NCI-H128 (cell line): ENCODE data around the gene CDH13.

Source experiments
- DNase-seq: peaks from one replicate; lab custom pipeline; 2025; ENCODE audit not compliant: unreplicated experiment; lab: John Stamatoyannopoulos, UW

CDH13 gene

DNA sequence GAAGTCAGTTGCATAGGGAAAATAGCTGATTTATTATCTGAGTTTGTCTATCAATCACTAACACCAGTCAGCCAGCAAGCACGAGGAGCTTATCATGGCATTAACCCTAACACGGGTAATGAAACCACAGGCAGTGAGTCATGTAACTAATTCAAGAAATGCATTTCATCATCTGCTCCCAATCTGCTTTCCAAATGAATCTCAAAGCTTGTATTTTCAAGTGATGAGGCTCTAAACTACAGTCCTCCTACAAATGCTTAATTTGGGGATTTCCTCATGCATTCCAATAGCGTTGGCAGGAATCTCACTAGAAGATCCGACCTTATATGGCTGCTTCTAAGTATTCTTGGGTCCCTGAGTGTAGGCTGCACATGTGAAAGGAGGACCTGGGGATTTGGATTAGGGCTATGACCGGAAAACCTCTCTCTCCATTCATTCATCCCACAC is 1062.6 kb downstream of the CDH13 start:
- no peak for DNase-seq

DNA sequence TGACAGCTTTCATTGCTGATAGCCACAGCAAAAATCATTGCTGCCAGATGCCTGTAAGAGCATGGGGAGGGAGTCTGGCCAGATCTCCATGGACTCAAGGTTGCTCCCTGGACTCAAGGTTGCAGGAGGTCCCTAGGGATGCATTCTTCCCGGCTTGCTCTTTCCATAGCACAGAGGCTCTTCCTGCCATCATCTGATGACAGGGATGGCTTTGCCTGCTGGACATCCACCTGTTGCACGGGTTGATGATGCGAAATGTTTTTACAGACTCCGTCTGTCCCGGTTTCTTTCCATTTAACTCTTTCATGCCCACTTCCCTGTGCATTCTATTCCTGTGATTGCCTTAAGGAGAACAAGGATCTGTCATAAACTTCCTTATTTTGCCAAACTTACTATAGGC is 1065.5 kb downstream of the CDH13 start:
- no peak for DNase-seq

DNA sequence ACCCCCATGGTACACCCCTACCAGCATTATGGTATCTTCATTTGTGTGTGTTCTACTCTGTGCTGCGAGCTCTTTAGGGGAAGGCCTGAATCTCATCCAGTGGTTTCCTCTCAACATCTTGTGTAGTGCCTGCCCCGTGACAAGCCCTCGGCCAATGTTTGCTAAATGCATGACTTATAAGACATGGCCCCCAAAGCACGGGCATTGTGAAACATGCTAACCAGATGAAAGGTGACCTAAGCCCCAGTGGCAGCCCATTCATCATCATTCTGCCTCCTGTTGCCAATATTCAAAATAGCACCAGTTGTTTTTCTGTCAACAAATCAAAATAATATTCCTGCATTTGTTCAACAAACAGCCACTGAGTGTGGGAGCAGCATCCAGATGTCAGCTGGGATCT is 1072.2 kb downstream of the CDH13 start:
- no peak for DNase-seq

DNA sequence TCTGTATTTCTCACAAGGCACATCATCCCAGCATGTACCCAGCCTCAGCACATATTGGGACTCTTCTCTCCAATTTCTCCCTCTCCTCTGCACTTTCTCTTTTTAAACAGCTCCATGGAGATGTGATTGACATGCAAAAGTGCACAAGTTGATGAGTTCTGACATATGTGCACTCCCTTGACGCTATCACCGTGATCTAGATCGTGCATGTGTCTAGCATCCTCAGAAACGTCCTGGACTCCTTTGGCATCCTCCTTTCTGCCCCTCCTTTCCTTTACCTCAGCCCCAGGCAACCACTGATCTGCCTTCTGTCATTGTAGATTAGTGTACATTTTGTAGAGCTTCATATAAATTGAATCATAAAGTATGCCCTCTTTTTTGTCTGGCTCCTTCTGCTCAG is 1073.0 kb downstream of the CDH13 start:
- DNase-seq, result no peak

DNA sequence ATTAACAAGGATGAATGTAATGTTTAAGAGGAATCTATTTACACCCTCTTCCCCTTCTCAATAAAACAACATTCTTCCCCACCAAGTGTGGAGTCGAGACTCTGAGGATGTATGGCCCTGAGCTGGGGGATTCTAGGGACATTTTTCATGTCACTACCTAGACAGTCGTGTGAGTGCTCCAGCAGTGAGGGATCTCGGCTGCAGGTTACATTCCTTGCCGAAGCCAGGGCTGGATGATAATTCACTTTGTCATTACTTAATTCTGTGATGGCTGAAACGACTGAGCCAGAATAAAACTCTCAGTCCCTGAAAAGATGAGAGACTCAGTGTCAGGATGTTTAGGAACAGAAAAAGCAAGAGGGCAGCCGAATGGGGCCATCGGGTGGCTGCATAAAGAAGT is 1074.1 kb downstream of the CDH13 start:
- DNase-seq, result no peak

DNA sequence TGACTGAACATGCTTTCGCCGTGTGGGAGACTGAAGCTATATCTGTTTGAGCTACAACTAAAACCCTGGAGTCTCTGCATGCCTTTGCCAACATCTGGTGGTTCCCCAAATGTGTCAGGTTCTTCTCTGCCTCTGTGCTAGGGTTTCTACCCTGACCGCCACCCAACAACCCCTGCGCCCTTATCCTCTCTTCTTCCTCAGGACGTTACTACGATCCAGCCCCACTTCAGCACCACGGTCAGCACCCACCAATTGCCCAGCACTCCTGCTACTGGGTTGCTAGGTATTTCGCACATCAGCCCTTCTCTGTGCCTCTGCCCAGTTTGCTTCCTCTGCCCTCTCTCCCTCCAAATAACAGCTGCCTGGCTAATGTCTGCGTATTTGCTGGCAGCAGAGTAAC is 1074.7 kb downstream of the CDH13 start:
- no peak for DNase-seq

DNA sequence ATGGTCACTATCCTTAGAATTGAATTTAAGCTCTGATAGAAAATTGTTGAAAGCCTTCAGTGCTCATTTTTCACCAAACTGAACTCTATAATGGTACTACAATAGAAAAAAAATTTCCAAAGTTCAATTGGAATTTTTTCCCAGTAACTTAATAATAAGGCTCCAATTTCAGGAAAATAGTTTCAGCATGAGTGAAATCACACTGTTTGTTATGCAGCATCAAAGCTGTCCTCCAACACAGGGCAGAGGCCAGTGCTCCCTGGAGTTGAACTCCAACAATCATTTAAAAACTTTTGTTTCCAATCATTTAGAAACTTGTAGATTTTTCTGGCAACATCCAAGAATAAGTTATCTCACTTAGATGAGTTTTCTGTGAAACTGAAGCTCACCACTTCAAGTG is 1077.9 kb downstream of the CDH13 start:
- DNase-seq, result no peak

DNA sequence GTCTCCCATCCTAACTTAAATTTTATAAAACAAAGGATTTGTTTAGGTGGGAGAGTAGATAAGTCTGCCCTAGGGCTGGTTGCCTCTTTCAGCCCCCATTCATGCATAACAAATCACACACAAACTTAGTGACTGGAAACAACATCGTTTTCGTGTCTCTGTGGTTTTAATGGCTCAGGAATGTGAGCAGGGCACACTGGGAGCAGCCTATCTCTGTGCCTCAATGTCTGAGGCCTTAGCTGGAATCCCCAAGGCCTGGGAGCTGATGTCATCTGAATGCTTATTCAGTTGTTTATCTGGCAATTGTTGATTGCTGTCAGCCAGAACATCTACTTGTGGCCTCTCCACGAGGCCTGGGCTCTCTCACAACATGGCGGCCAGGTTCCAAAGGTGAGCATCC is 1079.1 kb downstream of the CDH13 start:
- no peak for DNase-seq

DNA sequence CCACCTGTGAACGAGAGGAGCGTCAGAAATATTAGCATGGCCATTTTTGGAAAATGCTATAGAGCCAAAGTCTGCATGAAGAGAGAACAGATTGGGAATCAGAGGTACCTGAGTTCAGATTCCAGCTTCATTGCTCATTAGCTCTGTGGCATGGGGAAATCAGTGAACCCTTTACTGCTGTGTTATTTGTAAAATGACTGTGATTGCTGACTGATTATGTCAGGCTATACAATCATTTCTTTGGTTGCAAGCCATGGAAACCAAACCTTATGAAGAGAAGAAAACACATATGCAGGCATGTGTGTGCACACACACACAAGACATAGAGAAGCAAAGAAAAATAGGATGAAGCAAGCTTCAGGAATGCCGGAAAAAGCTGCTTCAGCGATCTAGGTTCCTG is 1079.6 kb downstream of the CDH13 start:
- no peak for DNase-seq

DNA sequence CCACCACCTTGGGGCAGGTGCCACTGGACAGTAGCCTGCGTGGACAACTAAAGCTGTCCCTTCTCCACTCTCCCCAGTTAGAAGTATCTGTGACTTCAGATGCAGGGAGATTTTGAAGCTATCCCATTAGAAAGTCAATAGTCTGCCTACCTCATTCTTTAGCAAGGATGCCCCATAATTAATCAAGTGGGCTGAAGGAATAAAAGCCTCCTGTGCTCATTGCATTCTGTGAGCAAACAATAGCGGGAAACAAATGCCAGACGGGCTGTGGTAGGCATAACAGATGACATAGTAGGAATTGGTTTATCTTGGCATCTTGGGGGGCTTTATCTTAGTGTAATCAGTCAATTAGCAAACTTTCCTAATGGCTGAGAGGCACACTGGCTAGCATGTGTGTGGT is 1084.3 kb downstream of the CDH13 start:
- no peak for DNase-seq

DNA sequence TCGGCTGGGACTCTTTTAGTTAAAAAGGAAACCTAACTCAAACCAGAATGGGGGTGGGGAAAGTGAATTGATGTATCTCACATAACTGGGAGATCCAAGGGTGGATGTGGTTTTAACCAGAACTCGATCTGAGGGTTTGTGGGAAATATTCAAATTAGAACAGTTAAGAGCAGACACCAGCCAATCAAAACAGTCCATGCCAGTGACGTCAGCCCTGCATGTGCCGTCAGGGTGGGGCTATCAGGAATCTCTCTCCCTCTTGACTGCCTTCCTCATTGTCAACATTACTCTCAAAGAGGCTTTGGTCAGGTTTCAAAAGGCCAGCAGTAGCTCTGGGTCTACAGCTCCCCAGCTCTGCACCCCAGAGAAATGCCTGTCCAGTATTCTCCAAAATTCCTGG is 1086.8 kb downstream of the CDH13 start:
- no peak for DNase-seq

DNA sequence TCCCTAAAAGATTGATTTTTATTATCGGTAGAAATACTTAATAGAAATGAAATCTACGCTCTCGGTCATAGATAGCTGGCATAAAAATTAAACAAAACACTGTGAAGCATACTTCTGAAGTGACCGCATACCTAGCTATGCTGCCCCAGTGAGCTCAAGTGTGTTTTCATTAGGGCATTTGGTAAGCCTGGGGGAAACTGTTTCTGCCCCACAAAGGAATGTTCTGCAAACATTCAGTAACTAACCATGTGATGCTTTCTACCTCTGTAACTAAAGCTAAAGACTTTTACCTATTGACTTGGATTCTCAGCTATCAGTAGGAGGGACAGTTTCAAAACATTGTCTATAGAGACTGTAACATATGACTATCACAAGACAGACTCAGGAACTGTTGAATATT is 1087.5 kb downstream of the CDH13 start:
- DNase-seq, result no peak

DNA sequence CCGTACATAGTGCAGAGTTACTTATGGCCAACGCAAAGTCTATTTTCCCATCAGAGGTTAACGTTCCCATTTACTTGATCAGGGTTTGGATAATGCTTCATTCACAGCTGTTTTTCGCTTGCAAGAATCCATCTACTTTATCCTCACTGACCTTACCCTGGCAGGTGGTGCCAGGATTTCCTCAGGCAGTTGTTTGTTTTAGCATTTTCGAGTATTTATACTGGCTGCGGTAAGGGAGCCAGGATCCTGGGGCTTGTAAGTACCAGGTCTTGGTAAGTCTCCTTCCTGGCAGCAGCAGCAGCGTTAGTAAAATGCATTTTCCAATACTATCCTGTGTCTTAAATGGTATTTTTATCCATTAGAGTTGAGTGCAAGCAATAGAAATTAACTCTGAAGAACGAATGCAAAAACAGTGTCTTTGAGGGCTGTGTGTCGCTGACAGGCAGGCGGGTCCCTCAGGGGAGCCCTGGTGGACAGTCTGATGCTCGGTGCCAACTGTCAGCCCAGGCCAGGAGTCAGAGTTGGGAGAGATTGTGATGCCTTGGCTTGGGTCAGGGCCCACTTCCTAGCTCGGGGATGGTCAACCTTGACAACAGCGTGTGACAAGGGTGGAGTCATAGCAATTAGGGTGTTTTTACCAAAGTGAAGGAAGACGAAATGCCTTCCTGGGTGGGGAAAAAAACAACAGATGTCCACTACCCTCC is 1088.6 kb downstream of the CDH13 start:
- no peak for DNase-seq

DNA sequence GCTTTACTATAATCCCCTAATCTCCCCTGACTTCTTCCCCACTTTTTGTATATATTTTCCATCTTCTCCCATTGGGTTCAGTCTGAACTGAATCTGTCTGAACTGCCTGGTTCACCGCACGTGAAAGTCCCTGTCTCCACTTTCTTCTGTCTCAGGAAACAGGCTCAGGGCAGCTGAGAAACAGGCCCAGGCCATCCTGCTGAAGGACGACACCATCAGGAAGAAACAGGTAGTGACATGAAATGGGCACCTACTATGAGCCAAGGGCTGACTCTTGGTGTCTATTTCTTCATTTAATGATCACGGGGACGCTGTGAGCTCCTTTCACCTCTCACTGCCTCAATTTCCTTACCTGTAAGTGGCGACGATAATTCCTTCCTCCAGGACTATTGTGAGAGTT is 1090.5 kb downstream of the CDH13 start:
- no peak for DNase-seq

DNA sequence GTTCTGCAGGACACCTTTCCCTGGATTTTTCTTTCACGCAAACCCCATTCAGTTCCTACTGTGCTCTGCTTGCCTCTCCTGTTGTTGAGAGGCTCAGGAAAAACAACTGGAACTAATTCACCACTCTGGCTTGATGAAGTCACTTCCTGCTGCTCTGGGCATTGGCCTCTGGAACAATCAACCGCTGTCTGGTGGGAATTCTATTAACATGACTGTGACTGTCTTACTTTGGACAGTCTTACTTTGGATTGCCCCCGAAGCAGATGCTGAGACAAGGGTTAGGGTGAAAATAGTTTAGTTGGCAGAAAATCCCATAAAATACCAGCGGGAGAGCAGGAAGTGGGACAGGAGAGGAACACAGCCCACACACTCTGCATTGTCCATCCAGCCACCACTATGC is 1091.0 kb downstream of the CDH13 start:
- DNase-seq, result no peak

DNA sequence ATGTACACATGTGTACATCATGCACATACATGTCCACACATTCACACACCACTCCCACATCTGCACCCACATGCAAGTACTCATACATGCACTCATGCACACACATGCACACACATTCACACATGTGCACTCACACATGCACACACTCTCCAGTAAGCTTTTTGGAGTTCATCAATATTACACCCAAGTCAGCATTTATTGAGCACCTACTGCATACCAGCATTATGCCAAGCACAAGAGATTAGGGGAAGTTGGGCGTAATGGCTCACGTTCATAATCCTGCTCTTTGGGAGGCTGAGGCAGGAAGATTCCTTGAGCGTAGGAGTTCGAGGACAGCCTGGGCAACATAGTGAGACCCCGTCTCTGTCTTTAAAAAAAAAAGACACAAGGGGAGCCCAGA is 1093.4 kb downstream of the CDH13 start:
- no peak for DNase-seq

DNA sequence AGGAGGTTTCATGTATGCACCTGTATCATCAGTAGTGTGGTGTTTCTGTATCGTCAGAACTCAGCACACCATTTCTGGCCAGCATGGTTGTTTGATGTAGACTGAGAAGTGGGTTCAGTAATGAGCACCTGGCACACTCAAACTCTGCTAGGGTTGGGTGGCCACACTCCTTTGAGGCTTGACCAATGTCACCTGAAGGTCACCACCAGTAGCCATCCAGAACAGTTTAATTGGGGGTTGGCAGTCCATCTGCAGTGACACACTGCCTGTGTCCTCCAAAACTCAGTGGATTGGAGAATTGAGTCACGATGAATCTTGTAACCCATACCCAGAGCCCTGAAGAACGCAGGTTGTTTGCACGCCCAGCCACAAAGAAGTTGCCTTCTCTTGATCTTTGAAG is 1094.2 kb downstream of the CDH13 start:
- no peak for DNase-seq

DNA sequence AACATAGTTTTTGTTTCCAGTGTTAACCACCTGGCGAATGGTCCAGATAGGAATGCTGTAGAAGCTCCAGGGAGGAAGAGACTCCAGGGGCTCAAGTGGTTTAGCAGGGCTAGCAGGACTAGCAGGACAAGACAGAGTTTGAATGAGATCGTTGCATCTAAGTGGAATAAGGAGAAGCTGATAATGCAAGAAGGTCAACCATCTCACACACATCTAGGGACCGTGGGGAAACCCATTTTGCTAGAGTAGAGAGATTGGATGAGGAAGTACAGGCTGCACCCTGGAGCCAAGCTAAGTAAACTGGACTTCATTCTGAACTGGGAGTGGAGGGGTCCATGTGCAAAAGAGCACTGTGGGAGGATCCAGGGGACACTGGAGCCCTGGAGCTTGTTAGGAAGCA is 1094.9 kb downstream of the CDH13 start:
- no peak for DNase-seq

DNA sequence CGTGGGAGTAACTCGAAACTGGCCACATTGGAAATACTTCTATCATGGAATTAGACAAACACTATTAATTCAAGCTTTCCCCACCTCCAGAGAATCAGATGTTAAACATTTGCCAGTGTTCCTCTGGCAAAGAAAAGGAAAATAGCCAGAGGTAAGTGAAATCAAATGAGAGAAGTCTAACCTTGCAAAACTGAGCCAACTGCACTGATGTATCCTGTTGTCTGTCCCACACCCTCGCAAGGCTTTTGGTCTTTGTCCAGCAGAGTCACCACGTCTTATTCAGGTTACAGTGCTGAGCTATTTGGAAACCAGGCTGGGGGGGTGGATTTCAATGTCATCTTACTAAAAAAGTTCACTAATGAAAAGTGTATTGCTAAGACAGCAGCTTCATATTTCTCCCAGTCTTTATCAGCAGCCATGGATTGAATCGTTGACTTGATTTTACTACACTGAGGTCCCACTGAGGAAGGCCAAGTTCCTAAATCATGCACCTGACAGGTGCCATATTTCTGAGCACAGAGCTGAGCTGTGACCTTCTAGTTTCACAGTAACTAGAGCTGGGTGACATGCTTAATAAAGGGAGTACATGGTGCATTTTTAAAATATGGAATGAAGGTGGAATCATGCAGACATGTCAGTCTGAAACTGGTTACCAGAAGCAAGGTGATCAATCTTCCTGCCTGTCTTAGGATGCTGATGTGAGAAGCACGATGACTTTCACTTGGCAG is 1095.9 kb downstream of the CDH13 start:
- DNase-seq, result no peak

DNA sequence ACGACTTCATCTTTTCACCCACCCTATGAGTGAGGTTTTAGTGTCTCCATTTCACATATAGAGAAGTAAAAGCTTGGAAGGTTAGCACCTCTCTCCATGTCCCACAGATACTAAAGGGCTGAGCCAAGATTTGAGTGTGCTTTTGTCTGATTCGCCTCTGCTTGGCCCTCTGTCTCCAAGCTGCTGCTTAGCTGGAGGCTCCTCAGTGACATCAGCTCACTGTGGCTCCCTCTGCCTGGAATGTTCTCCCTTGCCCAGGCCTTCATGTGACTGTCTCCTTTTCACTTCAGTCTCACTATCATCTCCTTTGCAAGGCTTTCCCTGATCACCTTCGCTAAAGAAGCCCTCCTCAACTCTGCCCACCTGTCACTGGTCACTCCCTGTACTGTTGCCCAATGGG is 1096.5 kb downstream of the CDH13 start:
- DNase-seq, result no peak

DNA sequence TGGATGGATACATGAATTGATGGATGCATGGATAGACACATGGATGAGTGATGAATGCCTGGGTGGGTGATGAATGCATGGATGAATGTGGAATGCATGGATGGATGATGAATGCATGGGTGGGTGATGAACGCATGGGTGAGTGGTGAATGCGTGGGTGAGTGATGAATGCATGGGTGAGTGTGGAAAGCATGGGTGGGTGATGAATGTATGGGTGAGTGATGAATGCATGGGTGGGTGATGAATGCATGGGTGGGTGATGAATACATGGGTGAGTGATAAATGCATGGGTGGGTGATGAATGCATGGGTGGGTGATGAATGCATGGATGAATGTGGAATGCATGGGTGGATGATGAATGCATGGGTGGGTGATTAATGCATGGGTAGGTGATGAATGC is 1097.1 kb downstream of the CDH13 start:
- DNase-seq, result no peak

DNA sequence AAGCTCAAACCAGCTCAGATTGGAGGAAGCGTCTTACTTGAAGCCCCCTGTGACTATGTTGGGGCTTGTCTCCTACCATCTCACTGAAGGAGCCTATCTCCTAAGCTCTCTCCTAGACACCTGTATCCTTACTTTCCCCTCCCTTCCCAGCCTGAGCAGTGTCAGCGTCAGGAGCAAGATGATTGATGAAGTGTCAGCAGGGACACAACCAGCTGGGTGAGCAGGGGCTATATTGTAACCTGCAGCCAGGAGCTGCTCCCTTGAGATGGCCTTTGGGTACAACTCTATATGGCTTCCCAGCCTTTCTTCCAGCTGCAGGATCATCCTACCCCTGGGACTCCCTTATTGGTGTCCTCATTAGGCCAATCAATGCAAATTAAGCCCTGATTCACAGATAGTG is 1097.8 kb downstream of the CDH13 start:
- DNase-seq, result no peak

DNA sequence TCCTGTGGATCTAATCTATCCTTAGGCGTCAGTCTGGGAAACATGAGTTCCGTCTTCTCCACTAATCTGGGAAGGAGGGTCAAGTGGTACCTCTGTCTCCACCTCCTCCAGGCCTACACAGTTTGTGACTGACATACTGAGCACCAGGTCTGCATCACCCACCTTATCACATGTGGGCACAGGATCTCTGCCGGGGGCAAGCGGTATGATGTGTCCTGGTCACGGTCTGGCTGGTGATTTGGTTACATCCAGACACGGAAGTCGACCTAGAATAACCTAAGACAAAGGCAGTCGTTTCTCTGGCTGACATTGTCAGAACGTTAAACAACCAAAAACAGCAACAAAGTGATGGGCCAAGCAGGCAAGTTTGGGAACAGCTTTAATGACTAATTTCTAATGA is 1098.5 kb downstream of the CDH13 start:
- DNase-seq, result no peak
